EL (cell line): ENCODE measurements around the gene SNX15.

Experiments
- DNase-seq: peaks from one replicate; pipeline ENCODE4 v3.0.0-alpha.2; 2016

SNX15 gene

GRCh38 chr11:65058419-65059054, 31.3 kb downstream of the SNX15 start, which contains the start of gene NAALADL1:
NAALADL1 (minus strand) TSS chr11:65058553; CDS start chr11:65058521, 32 bp downstream.
- DNase-seq, result no peak

GRCh38 chr11:65059523-65059922, 32.3 kb downstream of the SNX15 start:
- no peak for DNase-seq

- no peak for DNase-seq
These were observed 33.0 kb downstream of the SNX15 start for GRCh38 chr11:65059959-65060824.

- DNase-seq, result peak; percentile 17
These were observed 33.7 kb downstream of the SNX15 start for GRCh38 chr11:65060913-65061408.

DNA sequence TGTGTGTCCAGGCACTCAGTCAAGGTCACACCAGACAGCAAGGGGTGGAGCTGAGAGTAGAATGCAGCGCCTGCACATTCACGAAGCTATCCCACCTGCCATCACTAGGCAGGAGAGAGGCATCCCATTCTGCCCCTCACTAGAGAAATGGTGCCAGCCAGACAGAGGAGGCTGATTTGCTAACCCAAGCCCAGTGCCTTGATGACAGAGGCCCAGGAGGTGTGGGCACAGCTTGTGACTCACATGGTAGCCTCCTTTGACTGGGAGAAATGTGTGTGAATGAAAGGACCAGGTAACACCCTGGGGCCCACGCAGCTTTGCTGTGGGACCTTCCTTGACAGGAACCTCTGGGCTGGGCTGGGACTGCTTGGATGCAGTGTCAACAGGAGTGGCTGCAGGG, 36.3 kb downstream of the SNX15 start:
- DNase-seq, result no peak

DNA sequence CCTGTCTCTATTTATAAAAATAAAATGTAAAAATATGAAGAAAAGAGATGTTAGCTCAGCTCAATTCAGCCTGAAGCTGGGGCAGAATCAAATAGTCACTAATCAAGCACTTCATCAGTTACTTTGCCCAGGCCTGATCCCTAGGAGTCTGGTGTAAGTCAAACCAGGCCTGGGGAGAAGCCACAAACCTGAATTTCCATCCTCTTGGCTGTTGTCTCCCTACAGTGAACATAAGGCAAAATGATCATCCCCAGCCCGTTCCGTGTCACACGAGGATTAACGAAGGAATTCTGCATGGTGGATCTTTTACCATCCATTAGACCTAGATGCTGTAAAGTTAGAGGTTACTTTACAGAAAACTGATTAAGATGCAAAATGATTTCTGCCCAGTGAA, 37.6 kb downstream of the SNX15 start:
- DNase-seq, result no peak

GRCh38 chr11:65065851-65066250, 38.6 kb downstream of the SNX15 start:
- DNase-seq, result no peak

- DNase-seq, result no peak
These were observed 39.1 kb downstream of the SNX15 start for GRCh38 chr11:65066315-65066714.

GRCh38 chr11:65066805-65067291, 39.6 kb downstream of the SNX15 start:
- DNase-seq, result no peak

DNA sequence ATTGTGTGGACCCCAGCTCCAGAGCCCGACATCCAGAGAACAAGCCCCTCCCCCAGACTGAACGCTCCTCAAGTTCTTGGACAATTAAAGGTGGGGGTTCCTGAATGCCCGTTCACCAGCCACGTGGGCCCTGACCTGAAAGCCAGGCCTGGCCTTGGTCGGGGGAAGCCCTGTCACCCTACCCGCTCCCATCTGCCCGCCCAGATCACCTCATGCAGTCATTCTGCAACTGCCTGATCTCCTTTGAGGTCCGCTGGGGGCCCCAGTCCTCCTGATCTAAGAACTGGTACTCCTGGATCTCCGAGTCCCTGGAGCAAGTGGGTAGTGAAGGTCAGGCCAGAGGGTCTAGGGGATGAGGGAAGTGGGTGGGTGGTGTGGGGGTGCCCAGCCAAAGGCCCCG, 40.2 kb downstream of the SNX15 start:
- DNase-seq, result no peak

DNA sequence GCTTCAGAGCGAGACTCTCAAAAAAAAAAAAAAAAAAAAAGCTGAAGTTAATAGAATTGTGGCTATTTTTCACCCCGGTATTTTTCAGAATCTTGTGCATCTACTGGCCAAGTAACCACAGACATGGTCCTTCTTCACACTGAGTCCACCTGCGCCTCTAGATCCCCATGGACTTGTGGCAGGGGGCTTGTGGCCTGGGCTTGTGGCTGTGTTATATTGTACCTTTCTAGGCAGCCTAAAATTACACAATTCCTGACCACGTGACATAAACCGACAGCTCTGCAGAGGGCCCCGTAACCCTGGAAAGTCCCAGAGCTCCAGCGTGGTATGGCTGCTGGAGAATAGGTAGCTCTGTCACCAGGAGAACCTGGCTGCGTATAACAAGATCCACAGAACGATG, 42.0 kb downstream of the SNX15 start:
- no peak for DNase-seq

GRCh38 chr11:65071907-65072630, 44.8 kb downstream of the SNX15 start:
- no peak for DNase-seq

DNA sequence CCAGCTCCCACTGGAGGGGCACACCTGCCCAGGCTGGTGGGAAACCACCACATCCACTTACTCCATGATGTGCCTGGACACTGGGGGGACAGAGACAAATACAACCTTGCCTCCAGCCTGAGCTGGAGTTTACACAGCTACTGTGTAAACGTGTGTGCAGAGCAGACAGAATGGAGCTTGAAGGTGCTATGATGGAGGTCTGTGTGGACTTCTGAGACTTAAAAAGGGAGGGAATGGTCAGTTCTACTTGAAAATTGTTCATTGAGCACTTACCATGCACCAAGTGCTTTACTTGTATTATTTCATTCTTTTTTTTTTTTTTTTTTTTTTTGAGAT, 45.4 kb downstream of the SNX15 start:
- DNase-seq, result no peak

DNA sequence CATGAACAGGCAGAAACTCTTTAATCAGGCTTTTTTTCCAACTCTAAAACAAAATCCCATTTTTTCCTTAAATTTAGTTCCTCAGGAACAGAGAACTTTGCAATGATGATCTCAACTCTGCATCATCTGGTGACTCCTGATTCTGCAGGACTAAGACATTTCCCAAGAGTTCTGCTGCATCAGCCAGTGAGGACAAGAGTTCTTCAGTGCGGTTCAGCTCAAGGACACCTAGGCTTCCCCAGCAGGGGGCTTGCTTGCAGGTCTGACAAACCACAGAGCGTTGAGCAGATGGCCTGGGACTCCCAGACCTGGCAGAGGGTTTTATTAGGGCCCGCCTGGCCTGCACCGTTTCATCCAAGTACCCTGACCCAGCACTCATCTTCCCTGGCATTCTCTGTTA, 50.2 kb downstream of the SNX15 start:
- DNase-seq, result no peak

DNA sequence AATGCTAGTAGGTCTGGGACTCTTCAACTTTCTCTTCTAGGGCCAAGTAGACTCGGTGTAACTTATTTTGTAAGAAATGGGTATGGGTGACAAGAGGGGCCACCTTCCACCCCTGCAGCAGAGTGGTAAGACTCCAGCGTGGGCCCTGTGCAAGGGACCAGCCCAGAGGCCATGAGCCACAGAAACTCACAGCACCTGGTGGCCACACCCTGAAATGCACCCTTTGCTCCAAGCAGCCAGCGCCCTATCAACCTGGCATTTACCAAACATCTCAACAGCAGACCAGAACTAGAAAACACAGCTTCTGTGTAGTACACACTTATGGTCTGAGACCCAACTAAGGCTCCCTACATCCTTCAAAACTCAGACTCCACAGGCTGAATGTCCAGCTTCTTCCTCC, 50.9 kb downstream of the SNX15 start:
- peak; percentile 29 for DNase-seq

DNA sequence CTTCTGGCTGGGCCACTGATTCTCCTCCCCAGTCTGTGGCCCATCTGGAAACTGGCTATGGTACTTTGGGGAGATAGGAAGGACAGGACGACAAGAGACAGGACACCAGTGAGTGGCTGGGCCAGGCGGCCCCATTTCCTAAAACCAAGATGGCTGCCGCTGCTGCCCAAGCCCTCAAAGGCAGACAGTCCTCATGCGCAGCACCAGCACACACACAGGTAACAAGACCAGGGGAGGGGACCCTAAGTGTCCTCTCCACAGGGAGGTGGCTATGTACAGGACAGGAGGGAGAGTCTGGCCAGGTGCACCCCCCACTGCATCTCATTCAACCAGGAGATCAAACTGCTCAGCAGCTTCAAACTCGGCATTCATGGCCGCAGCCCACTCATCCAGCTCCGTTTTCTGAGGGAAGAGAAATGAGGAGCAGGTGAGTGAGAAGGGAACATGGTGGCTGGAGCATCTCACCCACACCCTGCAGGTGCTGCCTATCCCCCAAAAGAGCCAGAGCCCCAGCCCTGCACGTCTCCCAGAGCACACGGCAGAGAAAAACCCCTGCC, 51.6 kb downstream of the SNX15 start:
- DNase-seq, result no peak

DNA sequence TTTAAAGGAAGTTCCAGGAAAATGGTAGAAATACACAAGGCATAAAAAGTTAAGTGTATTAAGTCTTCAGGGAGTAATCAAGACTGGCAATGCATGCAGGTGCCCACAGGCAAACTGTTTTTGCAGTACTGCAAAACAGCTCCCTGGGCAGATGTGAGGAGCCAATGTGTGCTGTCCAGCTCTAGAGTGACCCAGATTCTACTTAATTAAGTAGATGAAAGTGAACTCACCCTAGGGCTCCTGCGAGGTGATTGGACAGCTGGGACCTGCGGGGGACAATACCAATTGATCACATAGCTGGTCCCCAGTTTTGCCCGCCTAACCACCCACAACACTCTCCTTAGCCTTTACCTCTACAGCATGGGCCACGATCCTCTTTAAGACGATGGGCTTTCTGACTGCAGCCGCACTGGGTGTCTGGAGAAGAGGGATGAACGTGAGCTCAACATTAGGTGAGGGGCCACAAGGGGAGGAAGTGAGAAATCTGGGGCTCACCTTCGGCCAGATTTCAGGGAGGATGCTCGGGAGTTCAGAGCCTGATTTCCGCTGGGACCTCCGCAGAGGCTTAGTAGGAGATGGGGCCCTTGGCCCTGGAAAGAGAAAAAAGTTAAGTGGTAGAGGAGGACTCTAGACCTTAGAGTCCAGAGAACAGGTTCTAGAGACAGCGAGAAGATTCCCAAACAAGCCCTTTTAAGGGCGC, 56.0 kb downstream of the SNX15 start:
- no peak for DNase-seq

DNA sequence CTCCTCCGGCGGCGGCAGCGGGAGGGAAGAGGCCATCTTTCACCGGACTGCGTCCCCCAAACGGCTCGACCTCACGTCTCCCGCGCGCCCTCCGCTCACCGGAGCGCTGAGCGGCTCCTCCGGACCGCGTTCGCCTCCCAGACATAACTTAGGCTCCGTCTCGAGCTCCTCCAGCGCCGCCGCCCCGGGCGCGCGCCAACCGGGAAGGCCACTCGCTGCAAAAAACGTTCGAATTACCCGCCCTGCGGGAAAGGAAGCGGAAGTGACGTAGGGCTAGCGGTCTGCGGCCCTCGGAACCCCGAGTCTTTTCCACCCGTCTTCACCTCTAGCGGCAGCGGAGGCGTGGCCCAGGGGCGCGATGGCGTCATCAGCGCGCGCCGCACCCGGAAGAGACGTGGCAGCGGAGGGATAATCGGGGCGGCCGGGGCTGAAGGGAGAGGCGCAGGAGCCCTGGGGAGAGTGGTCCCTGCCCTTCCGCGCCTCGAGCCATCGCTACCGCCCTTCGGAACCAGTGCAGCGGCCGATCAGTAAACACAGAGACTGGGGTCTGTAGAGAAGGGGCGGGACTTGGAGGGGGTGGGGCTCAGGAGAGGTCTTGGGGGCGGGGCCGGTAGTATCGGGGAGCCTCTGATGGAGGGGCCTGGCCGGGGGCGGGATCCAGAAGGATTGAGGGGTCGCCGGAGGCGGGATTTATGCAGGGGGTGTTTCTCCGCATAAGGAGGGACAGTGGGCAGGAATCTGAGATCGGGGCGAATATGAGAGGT, 56.8 kb downstream of the SNX15 start, which contains the start of the genes CDCA5 and ZFPL1:
CDCA5 (minus strand) TSS at position 207 of the 764 bp plus-strand sequence; CDS start at position 145, 62 bp downstream.
ZFPL1 (plus strand) TSS at position 389 of the 764 bp plus-strand sequence. CDS start 477 bp downstream, outside the sequence.
- DNase-seq, result peak; percentile 95

- no peak for DNase-seq
These were observed 57.5 kb downstream of the SNX15 start for GRCh38 chr11:65084598-65085375.

- DNase-seq, result no peak
These were observed 58.2 kb downstream of the SNX15 start for GRCh38 chr11:65085446-65085845.

DNA sequence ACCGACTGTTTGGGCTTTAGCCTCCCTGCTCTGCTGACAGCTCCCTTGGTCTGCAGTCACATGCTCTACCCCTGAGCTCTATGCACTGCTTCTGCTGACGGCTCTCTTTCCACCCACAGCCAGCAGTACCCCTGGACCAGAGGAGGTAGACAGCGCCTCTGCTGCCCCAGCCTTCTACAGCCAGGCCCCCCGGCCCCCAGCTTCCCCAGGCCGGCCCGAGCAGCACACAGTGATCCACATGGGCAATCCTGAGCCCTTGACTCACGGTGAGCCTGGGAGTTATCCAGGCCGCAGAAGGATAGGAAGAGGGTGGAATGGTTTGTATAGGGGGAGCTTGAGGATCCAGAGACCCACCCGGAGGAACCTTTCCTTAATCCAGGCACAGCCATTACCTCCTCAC, 59.6 kb downstream of the SNX15 start:
- no peak for DNase-seq
